Neural progenitor cell (in vitro differentiated cells): Measurements from ENCODE around the gene OR2V2.

ENCODE experiments used
- EZH2 ChIP-seq: fragments of 200-600 bp; sonication (generic); IDR thresholded peaks from 2 replicates; pipeline ENCODE4 v1.6.1; 2017; ENCODE audit warnings: antibody characterized with exemption, mild to moderate bottlenecking, moderate library complexity
- TF ChIP-seq, protein P1 (sequence below): fragments of 200-600 bp; sonication (generic); IDR thresholded peaks from 2 replicates; pipeline ENCODE4 v1.5.1; 2017; ENCODE audit warnings: antibody characterized with exemption, mild to moderate bottlenecking

DNA sequence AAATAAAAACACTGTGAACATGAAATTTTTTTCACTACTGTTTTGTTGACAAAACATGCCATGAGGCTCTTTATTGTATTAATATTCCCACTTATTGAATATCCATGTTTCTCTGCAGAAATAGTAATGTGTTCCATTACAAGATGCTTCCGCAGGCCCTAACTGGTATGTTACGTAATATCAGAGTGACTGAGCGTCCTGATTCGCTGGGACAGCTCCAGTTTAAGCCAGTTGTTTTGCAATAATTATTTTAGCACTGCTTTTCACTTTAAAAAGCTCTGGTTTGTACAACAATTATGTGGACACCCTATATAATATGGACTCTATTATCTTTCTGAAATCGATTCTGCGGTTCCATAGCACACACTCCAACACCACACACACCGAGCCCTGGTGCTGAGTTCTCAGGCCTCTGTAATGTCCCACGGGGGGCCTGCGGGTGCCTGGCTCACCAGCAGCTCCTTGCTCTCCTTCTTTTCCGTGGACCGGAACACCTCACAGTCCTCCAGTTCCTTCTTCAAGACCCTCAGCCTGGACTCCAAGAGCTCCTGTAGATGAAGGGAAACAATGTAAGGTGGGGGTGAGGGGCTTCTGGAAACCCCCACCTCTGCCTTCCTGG lies 55.8 kb downstream of the OR2V2 start:
- TF ChIP-seq, protein P1, sequence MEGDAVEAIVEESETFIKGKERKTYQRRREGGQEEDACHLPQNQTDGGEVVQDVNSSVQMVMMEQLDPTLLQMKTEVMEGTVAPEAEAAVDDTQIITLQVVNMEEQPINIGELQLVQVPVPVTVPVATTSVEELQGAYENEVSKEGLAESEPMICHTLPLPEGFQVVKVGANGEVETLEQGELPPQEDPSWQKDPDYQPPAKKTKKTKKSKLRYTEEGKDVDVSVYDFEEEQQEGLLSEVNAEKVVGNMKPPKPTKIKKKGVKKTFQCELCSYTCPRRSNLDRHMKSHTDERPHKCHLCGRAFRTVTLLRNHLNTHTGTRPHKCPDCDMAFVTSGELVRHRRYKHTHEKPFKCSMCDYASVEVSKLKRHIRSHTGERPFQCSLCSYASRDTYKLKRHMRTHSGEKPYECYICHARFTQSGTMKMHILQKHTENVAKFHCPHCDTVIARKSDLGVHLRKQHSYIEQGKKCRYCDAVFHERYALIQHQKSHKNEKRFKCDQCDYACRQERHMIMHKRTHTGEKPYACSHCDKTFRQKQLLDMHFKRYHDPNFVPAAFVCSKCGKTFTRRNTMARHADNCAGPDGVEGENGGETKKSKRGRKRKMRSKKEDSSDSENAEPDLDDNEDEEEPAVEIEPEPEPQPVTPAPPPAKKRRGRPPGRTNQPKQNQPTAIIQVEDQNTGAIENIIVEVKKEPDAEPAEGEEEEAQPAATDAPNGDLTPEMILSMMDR: no peak
- TF ChIP-seq EZH2: no peak
